Urinary bladder (tissue), 4 donors: Measurements from ENCODE around the gene ACTG1. TPM values are rescaled to one million over a fixed set of nuclear protein-coding genes. Genes with fewer than 3 reads are reported as not detected.

Experiments used
- DNase-seq: peaks from one replicate; pipeline ENCODE4 v3.0.0-alpha.2; 2015; ENCODE audit errors: extremely low spot score
- H3K27ac ChIP-seq: one replicate; pipeline ENCODE4 v1.5.1; 2013; ENCODE audit warnings: low read depth, mild to moderate bottlenecking, moderate library complexity
- H3K36me3 ChIP-seq: one replicate; pipeline ENCODE4 v1.6.1; 2013; ENCODE audit warnings: mild to moderate bottlenecking, moderate library complexity; ENCODE audit not compliant: insufficient read depth
- H3K4me1 ChIP-seq: one replicate; pipeline ENCODE4 v1.6.1; 2013; ENCODE audit warnings: mild to moderate bottlenecking, moderate library complexity; ENCODE audit not compliant: insufficient read depth
- H3K4me3 ChIP-seq: one replicate; pipeline ENCODE4 v1.5.1; 2013; ENCODE audit warnings: low read depth, low read length
- WGBS: extraction: QIAGEN DNeasy Blood & Tissue Kit; methylation state at CpG from one replicate; pipeline ENCODE4 v1.1.7; 2013; 5-methylcytosine and 5-hydroxymethylcytosine counted together
- polyA plus RNA-seq: library from polyadenylated mRNA; stranded (reverse); fragments of 200-250 nt; gene quantifications from one replicate; pipeline ENCODE4 v1.2.3, GENCODE V29; 2013
- total RNA-seq: library from RNA; depleted of rRNA; stranded (reverse); fragments of >200 nt; gene quantifications from one replicate; pipeline ENCODE4 v1.2.3, GENCODE V29; 2014
- donor health status: healthy with polysubstance abuse.
- donor health status: healthy.

Gene ACTG1
- total and polyA plus RNA-seq, 2 donors, result 2,267 to 2,840 TPM

DNA sequence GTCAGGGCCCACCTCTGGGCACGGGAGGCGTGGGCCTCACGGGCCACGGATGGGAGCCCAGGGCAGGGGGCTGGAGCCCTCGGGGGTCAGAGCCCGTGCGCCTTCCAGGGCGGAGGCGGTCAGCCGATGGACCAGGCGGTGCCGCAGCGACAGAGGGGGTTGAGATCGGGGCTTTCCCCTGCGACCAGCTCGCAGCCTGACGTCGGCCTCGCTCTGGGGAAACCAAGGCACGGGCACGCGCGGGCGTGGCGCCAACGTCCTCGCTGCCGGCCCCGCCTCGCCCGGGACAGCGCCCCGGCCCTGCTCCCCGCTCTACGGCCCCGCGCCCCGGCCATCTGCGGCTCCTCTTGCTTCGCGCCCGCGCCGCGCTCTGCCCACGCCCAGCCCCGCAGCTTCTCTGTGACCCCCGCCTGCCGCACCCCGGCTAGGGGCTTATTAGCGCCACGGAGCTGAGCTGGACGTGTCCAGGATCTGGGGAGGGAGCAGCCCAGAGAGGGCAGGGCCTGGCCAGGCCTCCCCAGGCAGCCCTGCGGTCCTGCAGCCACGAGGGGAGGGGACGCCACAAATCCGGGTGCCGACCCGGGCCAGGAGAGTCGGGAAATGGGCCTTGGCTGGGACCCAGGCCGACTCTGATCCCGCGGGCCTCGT is 13.5 kb downstream of the ACTG1 start:
- WGBS, result 57% methylated on average over 64 of the region's 64 CpGs
- no peak overlapping the region for H3K27ac ChIP-seq
- no peak for DNase-seq
- H3K36me3 ChIP-seq, result no peaks in the 10 kb centered on the region
- no peak overlapping the region for H3K4me3 ChIP-seq
- H3K4me1 ChIP-seq, result no peaks in the 10 kb centered on the region

DNA sequence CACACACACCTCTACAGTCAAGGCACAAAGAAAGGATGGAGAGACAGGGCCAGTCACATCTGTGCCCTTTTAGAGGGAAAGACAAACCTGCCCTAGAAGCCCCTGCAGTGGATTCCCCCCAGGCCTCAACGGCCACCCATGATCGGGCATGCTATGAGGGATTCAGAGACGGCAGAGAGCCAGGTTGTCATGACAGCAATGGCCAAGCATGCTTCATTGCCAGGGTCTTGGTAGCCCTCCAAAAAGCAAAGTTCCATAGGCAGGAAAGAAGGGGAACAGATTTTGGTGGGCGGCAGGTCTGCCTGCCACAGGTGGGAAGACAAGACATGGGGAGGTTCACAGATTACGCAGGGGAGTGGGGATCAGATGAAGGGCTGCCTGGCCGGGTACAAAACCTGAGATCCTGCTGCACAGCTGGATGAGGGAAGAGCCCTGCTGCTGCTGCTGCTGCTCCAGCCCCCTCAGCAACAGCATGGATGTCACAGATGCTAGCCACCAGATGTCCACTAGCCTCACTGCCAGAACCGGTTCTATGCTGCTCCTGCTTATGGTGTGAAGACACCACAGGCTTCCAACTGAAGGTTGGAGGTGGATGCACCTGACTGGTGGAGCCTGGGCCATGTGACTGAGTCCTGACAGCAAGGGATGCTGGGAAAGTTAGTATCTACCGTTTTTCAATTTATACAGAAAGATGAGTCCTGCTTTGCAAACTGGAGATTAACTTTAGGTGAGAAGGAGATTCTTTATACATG is 17.8 kb downstream of the ACTG1 start:
- H3K4me3 ChIP-seq, result no peak overlapping the region
- H3K4me1 ChIP-seq, result no peaks in the 10 kb centered on the region
- H3K36me3 ChIP-seq, result no peaks in the 10 kb centered on the region
- H3K27ac ChIP-seq, result no peak overlapping the region
- WGBS, result 31% methylated on average over 8 of the region's 8 CpGs
- DNase-seq, result no peak

DNA sequence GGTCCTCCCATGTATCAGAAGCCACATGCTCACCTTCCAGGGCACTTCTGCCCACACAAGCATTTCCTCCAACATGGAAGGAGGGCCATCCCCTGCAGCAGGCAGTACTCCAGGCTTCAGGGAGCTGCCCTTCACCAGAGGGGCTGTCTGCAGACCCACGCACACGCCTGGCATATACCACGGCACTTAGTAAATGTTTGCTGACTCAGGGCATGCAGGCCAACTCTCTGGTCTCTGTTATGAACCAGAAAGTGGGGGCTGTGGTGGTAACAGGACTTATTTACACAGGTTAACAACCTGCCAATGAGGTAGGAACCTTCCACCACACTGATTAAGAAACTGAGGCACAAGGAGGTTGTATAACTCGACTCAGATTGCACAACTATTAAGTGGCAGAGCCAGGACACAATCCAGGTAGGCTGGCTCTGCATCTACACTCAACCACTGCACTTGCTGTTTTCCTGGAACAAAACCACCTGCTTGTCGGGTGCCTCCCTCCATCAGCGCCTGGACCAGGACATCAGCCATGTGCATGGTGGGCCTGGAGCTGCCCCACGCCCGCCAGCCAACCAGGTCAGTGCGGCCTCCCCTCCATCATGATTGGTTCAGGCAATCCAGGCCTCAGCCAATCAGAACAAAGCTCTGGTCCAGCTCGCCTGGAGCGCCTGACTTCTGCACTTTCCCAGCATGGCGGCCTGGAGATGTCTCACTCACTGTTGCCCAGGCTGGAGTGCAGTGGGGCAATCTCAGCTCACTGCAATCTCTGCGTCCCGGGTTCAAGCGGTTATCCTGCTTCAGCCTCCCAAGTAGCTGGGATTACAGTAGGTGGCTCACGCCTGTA is 19.2 kb downstream of the ACTG1 start:
- H3K4me3 ChIP-seq, result no peak overlapping the region
- 85% methylated on average over 16 of the region's 16 CpGs for WGBS

DNA sequence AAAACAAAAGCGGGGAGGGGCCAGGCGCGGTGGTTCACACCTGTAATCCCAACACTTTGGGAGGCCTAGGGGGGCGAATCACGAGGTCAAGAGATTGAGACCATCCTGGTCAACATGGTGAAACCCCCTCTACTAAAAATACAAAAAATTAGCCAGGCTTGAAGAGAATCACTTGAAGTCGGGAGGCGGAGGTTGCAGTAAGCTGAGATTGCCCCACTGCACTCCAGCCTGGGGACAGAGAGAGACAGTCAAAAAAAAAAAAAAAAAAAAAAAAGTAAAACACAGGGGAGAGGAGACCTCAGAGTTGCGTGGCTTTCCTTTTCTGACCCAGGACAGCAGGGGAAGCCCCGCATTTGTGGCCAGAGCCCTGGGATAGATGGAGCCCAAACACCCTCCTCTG is 19.9 kb downstream of the ACTG1 start:
- H3K36me3 ChIP-seq, result no peaks in the 10 kb centered on the region
- H3K27ac ChIP-seq, result no peak overlapping the region
- no peaks in the 10 kb centered on the region for H3K4me1 ChIP-seq
- no peak for DNase-seq
- no peak overlapping the region for H3K4me3 ChIP-seq
- 89% methylated on average over 9 of the region's 9 CpGs for WGBS

More for the DNA sequence above, 19.2 kb downstream of the ACTG1 start:
- H3K36me3 ChIP-seq, result no peaks in the 10 kb centered on the region
- H3K27ac ChIP-seq, result no peak overlapping the region
- no peaks in the 10 kb centered on the region for H3K4me1 ChIP-seq
- DNase-seq, result no peak

DNA sequence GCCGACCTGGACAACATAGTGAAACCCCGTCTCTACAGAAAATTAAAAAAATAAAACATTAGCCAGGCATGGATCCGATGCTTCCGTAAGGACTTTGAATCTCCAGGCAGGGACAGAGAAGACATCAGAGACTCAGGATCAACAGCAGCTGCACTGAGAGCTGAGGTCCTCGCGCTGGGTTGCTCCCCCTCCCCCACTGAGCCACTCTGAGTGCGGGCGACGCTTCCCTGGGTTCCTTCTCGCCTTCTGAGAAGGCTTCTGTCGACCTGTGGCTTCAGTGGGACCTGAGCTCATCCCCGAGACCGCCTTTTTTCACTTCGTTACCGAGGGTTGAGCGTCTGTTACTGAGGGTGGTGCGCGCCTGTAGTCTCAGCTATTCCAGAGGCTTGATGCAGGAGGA is 20.4 kb downstream of the ACTG1 start:
- Histone ChIP-seq H3K4me1 (no peaks in the 10 kb centered on the region), H3K4me3 (no peak overlapping the region), H3K27ac (no peak overlapping the region), H3K36me3 (no peaks in the 10 kb centered on the region)
- WGBS, result 61% methylated on average over 18 of the region's 18 CpGs
- DNase-seq, result no peak

DNA sequence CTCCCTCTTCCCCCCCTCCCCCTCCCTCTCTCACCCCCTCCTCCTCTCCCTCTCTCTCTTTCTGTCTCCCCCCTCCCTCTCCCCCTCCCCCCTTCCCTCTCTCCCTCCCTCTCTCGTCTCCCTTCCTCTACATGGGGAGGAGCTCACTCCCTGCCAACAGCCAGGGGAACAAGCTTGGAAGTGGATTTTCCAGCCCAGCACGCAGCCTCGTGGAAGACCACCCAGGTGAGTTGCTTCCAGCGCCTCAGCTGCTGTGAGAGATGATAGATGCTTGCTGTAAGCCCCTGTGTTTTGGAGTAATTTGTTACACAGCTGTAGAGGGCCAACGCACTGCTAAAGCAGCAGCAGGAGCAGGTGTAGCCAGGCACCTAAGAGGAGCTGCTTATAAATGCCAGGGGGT is 20.8 kb downstream of the ACTG1 start:
- DNase-seq, result no peak
- WGBS, result 12% methylated on average over 5 of the region's 5 CpGs
- no peak overlapping the region for H3K27ac ChIP-seq
- no peaks in the 10 kb centered on the region for H3K36me3 ChIP-seq
- no peaks in the 10 kb centered on the region for H3K4me1 ChIP-seq
- no peak overlapping the region for H3K4me3 ChIP-seq

DNA sequence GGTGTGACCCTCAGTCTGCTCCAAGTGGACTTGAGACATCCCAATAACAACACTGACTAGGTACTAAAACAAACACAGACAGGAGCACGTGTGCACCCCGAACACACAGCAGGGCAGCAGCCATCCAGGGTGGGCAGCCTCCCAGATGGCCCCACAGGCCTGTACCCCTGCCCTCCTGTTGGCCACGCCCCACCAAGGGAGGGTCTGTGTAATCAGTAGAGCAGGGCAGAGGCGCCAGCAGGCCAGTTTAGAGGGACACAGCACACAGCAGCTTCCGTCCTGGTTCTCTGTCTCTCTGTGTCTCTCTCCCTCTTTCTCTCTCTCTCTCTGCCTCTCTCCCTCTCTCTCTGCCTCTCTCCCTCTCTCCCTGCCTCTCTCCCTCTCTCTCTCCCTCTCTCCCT is 21.4 kb downstream of the ACTG1 start:
- 42% methylated on average over 5 of the region's 5 CpGs for WGBS
- H3K4me1 ChIP-seq, result no peaks in the 10 kb centered on the region
- DNase-seq, result no peak
- H3K36me3 ChIP-seq, result no peaks in the 10 kb centered on the region
- H3K27ac ChIP-seq, result no peak overlapping the region
- H3K4me3 ChIP-seq, result no peak overlapping the region

DNA sequence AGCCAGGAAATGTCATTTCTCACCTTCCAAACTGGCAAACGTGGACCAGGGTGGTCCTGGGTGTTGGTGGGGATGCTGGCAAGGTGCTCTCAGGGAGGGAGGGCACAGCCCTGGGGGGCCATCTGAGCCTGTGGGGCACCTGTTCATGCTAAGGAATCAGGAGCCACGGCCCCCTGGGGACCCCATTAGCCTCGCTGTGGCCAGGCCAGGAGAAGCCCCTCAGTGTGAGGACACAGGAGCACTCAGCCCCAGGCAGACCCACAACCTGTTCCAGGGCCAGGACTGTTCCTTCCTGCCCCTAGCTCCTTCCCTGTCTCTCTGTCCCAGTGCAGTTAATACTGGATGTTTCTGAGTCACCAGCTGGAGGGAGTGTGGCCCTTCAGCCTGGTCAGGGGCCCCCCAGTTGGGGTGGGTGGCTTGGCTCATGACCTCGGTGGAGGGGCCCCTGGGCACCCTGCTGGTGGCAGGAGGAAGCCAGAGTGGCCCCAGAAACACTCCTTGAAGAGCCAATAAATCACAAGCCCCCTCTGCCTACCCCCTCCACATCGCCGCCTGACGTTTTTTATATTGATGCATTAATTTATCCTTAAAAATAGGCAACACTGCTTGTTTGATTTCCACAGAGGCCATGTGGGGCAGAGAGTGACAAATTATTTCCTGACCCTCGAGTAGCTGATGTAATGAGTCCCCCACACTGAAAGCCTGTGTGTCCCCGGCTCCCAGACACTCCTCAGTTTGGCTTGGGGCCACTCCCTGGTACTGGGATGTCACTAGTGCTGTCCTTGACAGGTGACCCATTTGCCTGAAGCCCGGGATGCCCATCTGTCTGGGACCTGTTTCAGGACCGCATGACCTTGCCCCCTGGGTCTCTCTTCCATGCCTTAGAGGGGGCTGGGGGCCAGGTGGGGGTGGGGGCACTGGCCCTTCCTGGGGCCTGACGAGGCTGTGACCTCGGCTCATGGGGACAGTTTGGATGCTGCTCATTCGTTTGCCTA is 22.3 kb downstream of the ACTG1 start:
- Histone ChIP-seq H3K36me3 (no peaks in the 10 kb centered on the region), H3K4me3 (no peak overlapping the region), H3K4me1 (no peaks in the 10 kb centered on the region), H3K27ac (no peak overlapping the region)
- 63% methylated on average over 14 of the region's 14 CpGs for WGBS
- DNase-seq, result no peak

DNA sequence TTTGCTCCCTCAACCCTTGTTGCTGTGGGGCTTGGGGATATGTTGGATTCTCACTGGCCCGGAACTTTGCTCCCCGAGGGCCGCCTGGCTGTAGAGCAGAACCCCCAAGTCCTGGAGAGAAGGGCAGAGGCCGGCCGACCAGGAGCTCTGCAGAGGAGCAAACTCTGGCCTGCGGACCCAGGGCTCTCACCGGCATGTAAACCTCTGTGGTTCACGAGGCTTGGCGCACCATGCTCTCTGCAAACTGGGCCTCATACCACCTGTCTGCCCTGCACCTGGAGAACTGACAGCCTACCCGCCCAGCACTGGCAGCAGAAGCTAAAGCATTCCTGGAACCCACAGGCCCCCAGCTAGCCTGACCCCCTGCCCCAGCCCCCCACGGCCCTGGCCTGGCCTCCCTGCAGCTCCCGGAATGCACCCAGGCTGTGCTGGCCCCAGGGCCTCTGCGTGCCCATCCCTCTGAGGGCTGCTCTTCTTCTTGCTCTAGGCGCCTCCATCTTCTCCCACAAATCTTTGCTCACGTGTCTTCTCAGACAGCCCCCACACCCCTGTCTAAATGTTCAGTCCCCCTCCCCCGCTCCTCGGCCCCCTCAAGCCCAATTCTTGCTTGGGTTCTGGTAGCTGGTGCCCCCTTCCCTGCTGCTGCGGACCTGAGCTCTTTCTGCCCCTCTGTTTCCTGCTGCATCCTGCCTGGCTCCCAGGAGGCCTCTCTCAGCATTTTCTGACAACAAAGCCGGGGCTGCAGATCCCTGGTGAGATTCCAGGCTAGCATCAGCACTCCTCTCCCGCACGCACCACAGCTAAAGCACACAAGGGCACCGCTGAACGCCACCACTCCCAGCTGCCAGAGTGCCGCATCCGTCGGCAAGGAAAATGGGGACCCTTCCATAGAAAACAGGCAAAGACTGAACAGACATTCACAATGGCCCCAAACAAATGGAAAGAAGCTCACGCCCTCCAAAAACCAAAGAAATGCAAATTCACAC is 23.3 kb downstream of the ACTG1 start:
- 69% methylated on average over 27 of the region's 27 CpGs for WGBS
- Histone ChIP-seq H3K36me3 (no peaks in the 10 kb centered on the region), H3K4me1 (no peaks in the 10 kb centered on the region), H3K4me3 (no peak overlapping the region), H3K27ac (no peak overlapping the region)
- DNase-seq, result no peak

DNA sequence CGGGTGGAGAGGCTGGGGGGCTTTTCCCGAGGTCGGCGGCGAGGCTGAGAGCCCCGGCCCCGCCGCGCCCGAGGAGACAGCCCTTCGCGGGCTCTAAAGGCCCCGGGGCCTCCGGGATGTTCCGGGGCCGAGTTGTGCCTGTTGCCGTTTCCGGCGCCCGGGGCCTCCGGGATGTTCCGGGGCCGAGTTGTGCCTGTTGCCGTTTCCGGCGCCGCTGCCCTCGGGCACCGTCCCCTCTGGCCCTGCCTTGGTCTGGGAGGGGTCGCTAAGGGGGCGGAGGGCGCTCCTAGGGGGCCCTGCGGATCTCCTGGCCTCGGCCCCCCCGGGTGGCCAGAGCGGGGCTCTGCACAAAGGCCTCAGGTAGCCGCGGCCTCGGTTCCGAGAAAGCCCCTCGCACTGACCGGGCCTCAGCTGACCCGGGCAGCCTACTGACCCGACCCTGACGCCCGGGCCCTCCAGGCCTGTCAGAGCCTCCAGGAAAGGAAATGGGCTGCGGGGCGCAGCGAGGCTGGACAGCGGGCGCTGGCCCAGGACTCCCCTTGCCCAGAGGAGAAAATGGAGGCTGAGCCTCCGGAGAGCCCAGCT is 24.2 kb downstream of the ACTG1 start:
- Histone ChIP-seq H3K4me3 (peak overlapping the region; percentile 69), H3K27ac (peak overlapping the region; percentile 59), H3K4me1 (no peaks in the 10 kb centered on the region), H3K36me3 (no peaks in the 10 kb centered on the region)
- no peak for DNase-seq
- 10% methylated on average over 52 of the region's 52 CpGs for WGBS

DNA sequence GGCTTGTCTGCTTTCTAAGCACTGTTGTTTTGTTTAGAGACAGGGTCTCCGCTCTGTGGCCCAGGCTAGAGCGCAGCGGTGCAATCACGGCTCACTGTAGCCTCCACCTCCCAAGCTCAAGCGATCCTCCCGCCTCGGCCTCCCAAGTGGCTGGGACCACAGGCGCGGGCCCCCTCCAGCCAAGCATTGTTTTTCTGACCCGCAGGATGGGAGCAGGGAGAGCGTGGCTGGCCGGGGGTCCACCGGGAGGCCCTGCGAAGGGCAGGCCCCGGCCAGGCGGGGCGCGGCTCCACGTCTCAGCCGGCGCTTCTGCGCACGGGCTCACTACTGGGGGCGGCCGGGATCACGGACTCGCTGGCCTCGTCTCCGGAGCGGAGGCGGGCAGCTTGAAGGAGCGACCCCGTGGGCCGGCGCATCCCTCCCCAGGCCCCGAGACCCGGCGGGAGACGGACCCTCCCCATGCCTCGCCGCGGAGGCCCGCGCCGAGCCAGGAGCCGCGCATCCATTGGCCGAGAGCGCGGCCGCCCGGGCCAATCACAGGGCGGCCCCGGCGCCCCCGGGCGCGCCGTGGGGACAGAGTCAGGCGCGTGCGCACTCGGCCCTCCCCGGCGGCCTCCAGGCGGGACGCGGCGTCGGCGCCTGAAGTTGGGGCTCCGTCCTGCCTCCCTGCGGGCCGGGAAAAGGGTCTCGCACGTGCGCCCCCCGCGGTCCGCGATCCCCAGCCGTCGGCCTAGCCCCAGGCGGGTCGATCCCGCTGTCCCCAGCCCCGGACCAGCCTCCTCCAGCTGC is 24.9 kb downstream of the ACTG1 start:
- 5% methylated on average over 87 of the region's 87 CpGs for WGBS
- Histone ChIP-seq H3K27ac (peak overlapping the region; percentile 59), H3K36me3 (no peaks in the 10 kb centered on the region), H3K4me1 (no peaks in the 10 kb centered on the region), H3K4me3 (peak overlapping the region; percentile 69)
- no peak for DNase-seq
